ENCODE data around the gene SMAD2. TPM values are rescaled to one million over a fixed set of nuclear protein-coding genes. Genes with fewer than 3 reads are reported as not detected.

The SMAD2 gene
- total RNA-seq, 1 donor from 2014 or later: 111 TPM

DNA sequence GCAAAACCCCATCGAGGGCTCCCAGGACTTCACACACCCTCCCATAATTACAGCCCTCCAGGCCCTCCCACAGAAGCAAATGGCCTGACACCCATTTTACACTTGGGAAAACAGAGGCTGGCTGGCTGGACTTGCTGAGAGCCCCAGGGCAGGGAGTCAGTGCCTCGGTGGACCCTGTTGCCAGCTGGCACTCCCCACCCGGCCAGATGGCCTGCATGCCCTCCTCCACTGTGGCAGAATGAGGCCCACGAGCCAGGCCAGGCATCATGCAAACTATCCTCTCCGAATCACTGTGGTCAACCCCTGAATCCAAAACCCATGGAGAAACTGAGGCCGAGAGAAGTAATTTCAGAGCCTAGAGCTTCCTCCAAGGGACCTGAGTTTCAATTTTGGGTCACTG lies 129.7 kb downstream of the SMAD2 start:
- Mint-ChIP-seq H3K4me3 (no peak overlapping the region), H3K4me1 (ENCODE audit: unreplicated experiment) (no peaks in the 10 kb centered on the region), H3K27ac (no peak overlapping the region), H3K27me3 (peaks cover 40% of the 10 kb centered on the region), H3K36me3 (no peaks in the 10 kb centered on the region), H3K9me3 (peaks cover 5% of the 10 kb centered on the region)
- DNase-seq (ENCODE audit: extremely low spot score, unreplicated experiment): no peak
- TF ChIP-seq, protein P1, sequence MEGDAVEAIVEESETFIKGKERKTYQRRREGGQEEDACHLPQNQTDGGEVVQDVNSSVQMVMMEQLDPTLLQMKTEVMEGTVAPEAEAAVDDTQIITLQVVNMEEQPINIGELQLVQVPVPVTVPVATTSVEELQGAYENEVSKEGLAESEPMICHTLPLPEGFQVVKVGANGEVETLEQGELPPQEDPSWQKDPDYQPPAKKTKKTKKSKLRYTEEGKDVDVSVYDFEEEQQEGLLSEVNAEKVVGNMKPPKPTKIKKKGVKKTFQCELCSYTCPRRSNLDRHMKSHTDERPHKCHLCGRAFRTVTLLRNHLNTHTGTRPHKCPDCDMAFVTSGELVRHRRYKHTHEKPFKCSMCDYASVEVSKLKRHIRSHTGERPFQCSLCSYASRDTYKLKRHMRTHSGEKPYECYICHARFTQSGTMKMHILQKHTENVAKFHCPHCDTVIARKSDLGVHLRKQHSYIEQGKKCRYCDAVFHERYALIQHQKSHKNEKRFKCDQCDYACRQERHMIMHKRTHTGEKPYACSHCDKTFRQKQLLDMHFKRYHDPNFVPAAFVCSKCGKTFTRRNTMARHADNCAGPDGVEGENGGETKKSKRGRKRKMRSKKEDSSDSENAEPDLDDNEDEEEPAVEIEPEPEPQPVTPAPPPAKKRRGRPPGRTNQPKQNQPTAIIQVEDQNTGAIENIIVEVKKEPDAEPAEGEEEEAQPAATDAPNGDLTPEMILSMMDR (conservative IDR thresholded peaks at IDR 0.05): no peak

DNA sequence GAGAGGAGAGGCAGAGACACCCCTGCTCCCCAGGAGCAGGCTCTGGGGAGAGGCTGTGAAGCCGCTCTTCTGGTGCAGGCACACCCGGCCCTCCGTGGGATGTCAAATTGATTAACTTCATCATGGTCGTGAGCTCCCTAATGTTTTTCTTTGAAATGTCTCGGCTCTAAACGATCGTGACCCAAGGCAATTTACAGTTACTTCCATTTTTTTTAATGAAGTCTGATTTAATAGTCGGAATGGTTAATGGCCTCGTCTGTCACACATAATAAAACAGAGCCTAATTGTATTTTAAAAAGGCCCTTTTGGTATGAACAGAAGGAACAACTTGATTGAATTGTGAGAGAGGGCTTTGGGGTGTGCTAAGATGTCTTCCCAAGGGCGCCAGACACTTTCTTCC lies 130.2 kb downstream of the SMAD2 start:
- TF ChIP-seq, protein P1 (conservative IDR thresholded peaks at IDR 0.05): no peak
- H3K27me3 Mint-ChIP-seq: peaks cover 45% of the 10 kb centered on the region
- H3K4me1 Mint-ChIP-seq (ENCODE audit: unreplicated experiment): no peaks in the 10 kb centered on the region
- no peaks in the 10 kb centered on the region for H3K36me3 Mint-ChIP-seq
- H3K4me3 Mint-ChIP-seq: no peak overlapping the region
- peaks cover 5% of the 10 kb centered on the region for H3K9me3 Mint-ChIP-seq
- DNase-seq (ENCODE audit: extremely low spot score, unreplicated experiment): no peak
- no peak overlapping the region for H3K27ac Mint-ChIP-seq

DNA sequence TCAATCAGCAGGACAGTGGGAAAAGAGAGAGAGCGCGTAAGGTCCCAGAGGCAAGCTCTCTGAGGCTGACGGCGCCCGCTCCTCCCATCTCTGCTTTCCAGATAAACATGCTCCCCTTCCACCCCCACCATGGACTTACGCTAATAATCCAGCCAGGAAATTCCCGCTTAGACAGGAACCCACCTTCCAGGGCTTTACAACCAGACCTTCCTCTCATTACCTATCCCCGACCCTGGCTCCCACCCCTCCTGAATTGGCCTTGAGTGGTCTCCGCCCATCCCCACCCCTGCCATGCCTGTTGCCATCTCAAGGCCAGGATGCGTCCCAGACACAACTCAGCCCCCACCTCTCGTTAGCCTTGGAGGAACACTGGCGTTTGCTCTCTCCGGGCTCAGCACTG lies 131.1 kb downstream of the SMAD2 start:
- Mint-ChIP-seq H3K27me3 (peaks cover 41% of the 10 kb centered on the region), H3K9me3 (no peaks in the 10 kb centered on the region), H3K4me3 (no peak overlapping the region), H3K4me1 (ENCODE audit: unreplicated experiment) (no peaks in the 10 kb centered on the region), H3K27ac (no peak overlapping the region), H3K36me3 (no peaks in the 10 kb centered on the region)
- DNase-seq (ENCODE audit: extremely low spot score, unreplicated experiment): no peak
- TF ChIP-seq, protein P1 (conservative IDR thresholded peaks at IDR 0.05): no peak

DNA sequence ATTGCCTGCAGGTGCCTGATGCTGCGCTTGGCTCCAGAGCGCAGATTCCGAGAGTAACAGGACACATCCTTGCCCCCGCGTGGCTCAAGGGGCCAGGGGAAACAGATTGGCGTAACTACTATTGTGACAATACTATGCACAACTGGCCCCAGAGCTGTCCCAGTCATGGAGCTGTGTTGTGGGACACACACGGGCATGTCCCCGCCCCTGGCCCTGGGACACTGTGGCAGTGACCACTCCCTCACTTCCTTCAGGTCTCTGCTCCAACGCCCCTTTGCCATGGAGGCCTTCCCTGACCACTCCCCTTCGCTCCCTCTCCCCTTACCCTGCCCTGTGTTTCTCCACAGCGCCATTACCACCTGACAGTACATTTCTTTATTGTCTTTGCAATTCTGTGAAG lies 132.1 kb downstream of the SMAD2 start:
- TF ChIP-seq, protein P1 (conservative IDR thresholded peaks at IDR 0.05): no peak
- H3K9me3 Mint-ChIP-seq: no peaks in the 10 kb centered on the region
- DNase-seq (ENCODE audit: extremely low spot score, unreplicated experiment): no peak
- no peak overlapping the region for H3K4me3 Mint-ChIP-seq
- no peak overlapping the region for H3K27ac Mint-ChIP-seq
- H3K4me1 Mint-ChIP-seq (ENCODE audit: unreplicated experiment): no peaks in the 10 kb centered on the region
- H3K27me3 Mint-ChIP-seq: peaks cover 42% of the 10 kb centered on the region
- no peaks in the 10 kb centered on the region for H3K36me3 Mint-ChIP-seq

DNA sequence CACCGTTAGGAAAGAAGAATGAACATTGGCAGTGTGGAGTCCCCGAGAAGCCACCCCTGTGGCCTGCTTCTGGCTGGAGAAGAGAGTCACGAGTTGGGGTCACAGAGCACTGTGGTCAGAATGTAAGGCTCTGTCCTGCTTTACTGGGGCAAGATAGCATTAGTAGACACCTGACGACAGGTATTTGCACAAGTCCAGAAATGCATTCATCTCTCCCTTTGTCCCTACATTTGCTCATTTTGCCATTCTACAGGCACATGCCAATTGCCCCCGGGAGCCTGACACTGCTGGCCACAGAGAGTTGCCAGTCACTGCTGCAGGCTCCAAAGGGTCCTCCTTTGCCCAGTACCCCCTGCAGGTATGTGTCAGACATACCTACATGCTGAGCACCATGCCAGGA lies 133.3 kb downstream of the SMAD2 start:
- no peaks in the 10 kb centered on the region for H3K36me3 Mint-ChIP-seq
- no peaks in the 10 kb centered on the region for H3K4me1 Mint-ChIP-seq (ENCODE audit: unreplicated experiment)
- H3K27me3 Mint-ChIP-seq: peaks cover 36% of the 10 kb centered on the region
- no peak for DNase-seq (ENCODE audit: extremely low spot score, unreplicated experiment)
- TF ChIP-seq, protein P1 (conservative IDR thresholded peaks at IDR 0.05): no peak
- H3K27ac Mint-ChIP-seq: no peak overlapping the region
- H3K4me3 Mint-ChIP-seq: no peak overlapping the region
- H3K9me3 Mint-ChIP-seq: no peaks in the 10 kb centered on the region

DNA sequence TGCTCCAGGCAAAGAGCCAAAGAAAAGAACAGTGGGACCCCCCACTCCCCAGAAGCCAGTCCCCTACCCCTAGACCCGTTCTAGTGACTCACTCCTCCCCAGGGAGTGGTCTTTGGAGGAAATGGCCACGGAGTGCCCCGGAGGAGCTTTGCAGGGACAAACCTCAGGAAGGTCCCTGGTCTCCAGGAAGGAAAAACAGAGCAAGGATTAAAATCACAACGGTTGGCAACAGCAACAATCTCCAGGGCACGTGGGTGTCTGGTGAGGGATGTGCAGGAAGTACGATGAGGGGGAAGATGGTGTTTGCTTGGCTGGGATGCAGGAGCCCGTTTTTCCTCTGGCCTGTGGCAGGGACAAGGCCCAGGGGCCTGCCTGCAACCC lies 135.0 kb downstream of the SMAD2 start:
- peaks cover 34% of the 10 kb centered on the region for H3K27me3 Mint-ChIP-seq
- H3K36me3 Mint-ChIP-seq: no peaks in the 10 kb centered on the region
- H3K4me1 Mint-ChIP-seq (ENCODE audit: unreplicated experiment): no peaks in the 10 kb centered on the region
- no peak overlapping the region for H3K27ac Mint-ChIP-seq
- DNase-seq (ENCODE audit: extremely low spot score, unreplicated experiment): no peak
- no peak overlapping the region for H3K4me3 Mint-ChIP-seq
- H3K9me3 Mint-ChIP-seq: no peaks in the 10 kb centered on the region
- TF ChIP-seq, protein P1 (conservative IDR thresholded peaks at IDR 0.05): no peak
